OCI-LY1 (cell line): ENCODE data around the gene C2CD4B.

Source experiments
- CTCF ChIP-seq: fragments of 200-600 bp; sonication (generic), shearing (Covaris generic); IDR thresholded peaks from 2 replicates; pipeline ENCODE4 v1.5.1; 2017; ENCODE audit warnings: mild to moderate bottlenecking, antibody characterized with exemption, low read length, moderate library complexity, mixed read lengths
- EZH2 ChIP-seq: fragments of 200-600 bp; sonication (generic), shearing (Covaris generic); IDR thresholded peaks from 2 replicates; pipeline ENCODE4 v1.8.0; 2017; ENCODE audit warnings: borderline replicate concordance, mixed run types, mild to moderate bottlenecking, antibody characterized with exemption, low read length, moderate library complexity, mixed read lengths

- TF ChIP-seq CTCF = no peak
- no peak for TF ChIP-seq EZH2
Observed at GRCh38 chr15:62135532-62136134, 29.5 kb downstream of the C2CD4B start.
